Left ventricle myocardium inferior (tissue), 1 donor: ENCODE results near the gene DNAJB14. TPM values are rescaled to one million over a fixed set of nuclear protein-coding genes. Genes with fewer than 3 reads are reported as not detected.

ENCODE experiments used
- DNase-seq: peaks from one replicate; pipeline ENCODE4 v3.0.0-alpha.2; 2020
- H3K27ac ChIP-seq: fragments of 200-600 bp; replicated peaks from 2 replicates; pipeline ENCODE4 v1.8.0; 2021
- H3K27me3 ChIP-seq: fragments of 200-600 bp; 2 replicates; pipeline ENCODE4 v1.8.0; 2021; ENCODE audit warnings: low read depth
- H3K36me3 ChIP-seq: fragments of 200-600 bp; 2 replicates; pipeline ENCODE4 v1.8.0; 2021
- H3K4me1 ChIP-seq: fragments of 200-600 bp; 2 replicates; pipeline ENCODE4 v1.8.0; 2021
- H3K4me3 ChIP-seq: fragments of 200-600 bp; 2 replicates; pipeline ENCODE4 v1.8.0; 2021; ENCODE audit warnings: mild to moderate bottlenecking, moderate library complexity
- H3K9me3 ChIP-seq: fragments of 200-600 bp; replicated peaks from 2 replicates; pipeline ENCODE4 v1.8.0; 2021
- intact Hi-C: fragments of 100-400 bp; cut with micrococcal nuclease; formaldehyde crosslinking; loops from one replicate; pipeline ENCODE4 v1.11.0; 2022
- total RNA-seq: library from RNA; stranded (reverse); fragmentation: NEBNext Ultra II Directional; extraction: Animal tissue kit (Norgen Biotek cat#: 25700); gene quantifications from one replicate; pipeline ENCODE4 v1.2.1, GENCODE V29; 2021
- TF ChIP-seq, protein P1 (sequence below): fragments of 200-600 bp; IDR thresholded peaks from 2 replicates; pipeline ENCODE4 v1.8.0; 2021; ENCODE audit warnings: antibody characterized with exemption, mild to moderate bottlenecking, borderline replicate concordance
- donor health status: DM: no; HTN: yes; CAD: no; lungs with severe emphysema.

The DNAJB14 gene
- total RNA-seq, 1 donor from 2014 or later: 16.4 TPM

GRCh38 chr4:99943904-99944437 is 2.4 kb downstream of the DNAJB14 start:
- DNase-seq: no peak
- Histone ChIP-seq H3K36me3 (peaks cover 11% of the 10 kb centered on the region), H3K27ac (no peak overlapping the region), H3K27me3 (no peaks in the 10 kb centered on the region), H3K4me1 (peaks cover 67% of the 10 kb centered on the region), H3K9me3 (no peaks in the 10 kb centered on the region), H3K4me3 (no peak overlapping the region)
- TF ChIP-seq, protein P1, sequence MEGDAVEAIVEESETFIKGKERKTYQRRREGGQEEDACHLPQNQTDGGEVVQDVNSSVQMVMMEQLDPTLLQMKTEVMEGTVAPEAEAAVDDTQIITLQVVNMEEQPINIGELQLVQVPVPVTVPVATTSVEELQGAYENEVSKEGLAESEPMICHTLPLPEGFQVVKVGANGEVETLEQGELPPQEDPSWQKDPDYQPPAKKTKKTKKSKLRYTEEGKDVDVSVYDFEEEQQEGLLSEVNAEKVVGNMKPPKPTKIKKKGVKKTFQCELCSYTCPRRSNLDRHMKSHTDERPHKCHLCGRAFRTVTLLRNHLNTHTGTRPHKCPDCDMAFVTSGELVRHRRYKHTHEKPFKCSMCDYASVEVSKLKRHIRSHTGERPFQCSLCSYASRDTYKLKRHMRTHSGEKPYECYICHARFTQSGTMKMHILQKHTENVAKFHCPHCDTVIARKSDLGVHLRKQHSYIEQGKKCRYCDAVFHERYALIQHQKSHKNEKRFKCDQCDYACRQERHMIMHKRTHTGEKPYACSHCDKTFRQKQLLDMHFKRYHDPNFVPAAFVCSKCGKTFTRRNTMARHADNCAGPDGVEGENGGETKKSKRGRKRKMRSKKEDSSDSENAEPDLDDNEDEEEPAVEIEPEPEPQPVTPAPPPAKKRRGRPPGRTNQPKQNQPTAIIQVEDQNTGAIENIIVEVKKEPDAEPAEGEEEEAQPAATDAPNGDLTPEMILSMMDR: no peak
- intact Hi-C loops: loop anchor here (5.0 kb wide), 1 partner anchor 47 kb away; no protein-coding TSS in a partner anchor

- TF ChIP-seq, protein P1: no peak
- DNase-seq: no peak
- no peaks in the 10 kb centered on the region for H3K27me3 ChIP-seq
- H3K9me3 ChIP-seq: peaks cover 26% of the 10 kb centered on the region
- no peak overlapping the region for H3K27ac ChIP-seq
- peaks cover 12% of the 10 kb centered on the region for H3K4me1 ChIP-seq
- H3K36me3 ChIP-seq: peaks cover 12% of the 10 kb centered on the region
- no peak overlapping the region for H3K4me3 ChIP-seq
- intact Hi-C loops: no loop called here
These were observed 8.1 kb downstream of the DNAJB14 start for GRCh38 chr4:99938243-99938753.

DNA sequence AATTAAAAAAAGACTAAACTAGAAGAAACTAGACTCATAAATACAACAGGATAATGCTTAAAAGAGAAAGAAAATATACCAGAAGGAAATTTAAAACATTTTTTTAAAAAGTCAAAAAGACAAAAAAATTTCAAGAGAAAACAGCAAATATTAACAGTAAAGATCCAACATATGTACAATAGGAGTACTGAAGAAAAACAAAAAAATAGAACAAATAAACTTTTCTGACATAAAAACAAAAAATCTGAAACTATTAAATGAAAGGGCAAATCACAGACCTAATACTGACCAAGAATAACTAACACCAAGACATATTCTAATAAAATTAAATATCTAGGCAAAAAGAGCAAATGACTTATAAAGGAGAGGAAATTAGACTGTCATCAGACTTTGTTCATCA is 11.5 kb downstream of the DNAJB14 start:
- no peak overlapping the region for H3K27ac ChIP-seq
- DNase-seq: no peak
- TF ChIP-seq, protein P1: no peak
- H3K9me3 ChIP-seq: peaks cover 26% of the 10 kb centered on the region
- intact Hi-C loops: no loop called here
- no peak overlapping the region for H3K4me3 ChIP-seq
- peaks cover 16% of the 10 kb centered on the region for H3K36me3 ChIP-seq
- no peaks in the 10 kb centered on the region for H3K27me3 ChIP-seq
- no peaks in the 10 kb centered on the region for H3K4me1 ChIP-seq

GRCh38 chr4:99927566-99927965 is 18.9 kb downstream of the DNAJB14 start:
- DNase-seq: no peak

DNA sequence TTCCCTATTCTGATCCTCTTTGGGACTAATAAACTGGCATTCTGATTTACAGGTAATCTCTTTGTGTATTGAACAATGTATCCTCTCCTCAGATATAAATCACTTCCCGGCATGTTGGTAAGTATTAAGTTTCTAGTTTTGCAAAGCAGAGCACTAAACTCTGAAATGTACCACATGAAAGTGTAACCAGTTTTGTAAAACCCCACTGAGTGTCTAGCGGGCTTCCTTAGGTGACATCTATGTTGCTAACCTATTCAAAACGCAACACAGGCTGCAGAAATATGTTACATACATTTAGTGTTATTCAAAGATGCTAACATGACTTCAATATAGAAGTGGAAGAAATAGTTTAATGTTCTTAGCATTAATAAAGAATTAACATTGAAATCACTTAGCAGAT is 25.2 kb downstream of the DNAJB14 start:
- H3K9me3 ChIP-seq: no peaks in the 10 kb centered on the region
- H3K4me1 ChIP-seq: no peaks in the 10 kb centered on the region
- TF ChIP-seq, protein P1: no peak
- no peaks in the 10 kb centered on the region for H3K27me3 ChIP-seq
- intact Hi-C loops: no loop called here
- no peak overlapping the region for H3K4me3 ChIP-seq
- no peak overlapping the region for H3K27ac ChIP-seq
- H3K36me3 ChIP-seq: peaks cover 63% of the 10 kb centered on the region
- DNase-seq: no peak

More at GRCh38 chr4:99927566-99927965, 18.9 kb downstream of the DNAJB14 start:
- Histone ChIP-seq H3K9me3 (no peaks in the 10 kb centered on the region), H3K27ac (no peak overlapping the region), H3K4me1 (no peaks in the 10 kb centered on the region), H3K27me3 (no peaks in the 10 kb centered on the region), H3K36me3 (peaks cover 34% of the 10 kb centered on the region), H3K4me3 (no peak overlapping the region)
- intact Hi-C loops: no loop called here
- TF ChIP-seq, protein P1: no peak
